IPS-11a (cell line): ENCODE results near the gene ARHGAP26.
"Not testable (repeated sequence)": the region's sequence is repeated elsewhere in the genome, so short reads cannot be mapped to it uniquely, and the experiment has no call there.

ENCODE experiments used
- H3K4me3 ChIP-seq: one replicate; pipeline ENCODE4 v1.5.1; 2013; ENCODE audit warnings: low read depth, low read length, control low read depth

Gene ARHGAP26

DNA sequence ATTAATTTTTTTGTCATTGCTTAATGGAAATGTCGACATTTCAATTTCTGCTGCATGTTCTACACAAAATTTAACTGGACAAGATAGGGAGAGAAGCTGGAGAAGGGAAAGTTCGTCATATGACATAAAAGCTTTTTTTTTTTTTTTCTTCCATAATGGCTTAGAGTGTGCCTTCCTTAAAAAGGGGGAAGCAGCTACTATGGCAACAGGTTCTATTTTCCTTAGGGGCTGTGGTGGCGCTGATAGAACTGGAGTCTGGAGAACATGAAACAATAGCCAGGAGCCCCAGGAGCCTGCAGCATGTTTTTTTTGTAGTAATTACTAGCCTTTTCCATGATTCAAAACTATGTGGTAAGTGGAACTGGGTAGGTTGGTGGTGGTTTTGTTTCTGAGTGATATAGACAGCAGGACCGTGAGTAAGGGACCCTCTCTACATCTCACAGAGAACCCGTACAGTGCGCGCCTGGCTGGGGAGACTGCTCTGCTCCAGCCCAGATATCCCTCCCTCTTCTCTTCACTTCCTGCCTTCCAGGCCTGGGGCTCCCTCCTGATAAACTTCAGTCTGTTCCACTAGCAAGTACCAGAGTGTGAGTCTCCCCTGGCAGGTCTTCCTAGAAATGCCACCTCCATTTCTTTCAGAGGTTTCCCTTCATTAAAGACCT, 331.7 kb downstream of the ARHGAP26 start:
- no peak overlapping the region for H3K4me3 ChIP-seq

DNA sequence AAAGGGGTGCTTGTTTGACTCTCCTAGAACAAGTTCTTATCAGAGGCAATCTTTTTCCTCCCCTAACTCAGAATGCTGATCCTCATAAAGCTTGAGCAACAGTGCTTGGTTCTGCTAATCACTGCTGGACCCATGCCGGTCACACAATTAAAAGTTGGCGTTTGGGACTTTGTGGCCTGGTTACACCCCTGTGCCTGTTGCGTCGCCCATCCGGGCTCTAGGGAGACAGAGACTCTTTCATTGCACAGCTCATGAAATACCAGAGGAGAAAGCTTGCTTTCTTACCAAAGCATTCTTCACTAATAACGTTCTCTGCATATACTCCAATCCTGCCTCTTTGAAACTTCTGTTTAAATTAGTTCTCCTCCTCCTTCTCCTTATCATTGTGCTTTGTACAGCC, 332.2 kb downstream of the ARHGAP26 start:
- no peak overlapping the region for H3K4me3 ChIP-seq

DNA sequence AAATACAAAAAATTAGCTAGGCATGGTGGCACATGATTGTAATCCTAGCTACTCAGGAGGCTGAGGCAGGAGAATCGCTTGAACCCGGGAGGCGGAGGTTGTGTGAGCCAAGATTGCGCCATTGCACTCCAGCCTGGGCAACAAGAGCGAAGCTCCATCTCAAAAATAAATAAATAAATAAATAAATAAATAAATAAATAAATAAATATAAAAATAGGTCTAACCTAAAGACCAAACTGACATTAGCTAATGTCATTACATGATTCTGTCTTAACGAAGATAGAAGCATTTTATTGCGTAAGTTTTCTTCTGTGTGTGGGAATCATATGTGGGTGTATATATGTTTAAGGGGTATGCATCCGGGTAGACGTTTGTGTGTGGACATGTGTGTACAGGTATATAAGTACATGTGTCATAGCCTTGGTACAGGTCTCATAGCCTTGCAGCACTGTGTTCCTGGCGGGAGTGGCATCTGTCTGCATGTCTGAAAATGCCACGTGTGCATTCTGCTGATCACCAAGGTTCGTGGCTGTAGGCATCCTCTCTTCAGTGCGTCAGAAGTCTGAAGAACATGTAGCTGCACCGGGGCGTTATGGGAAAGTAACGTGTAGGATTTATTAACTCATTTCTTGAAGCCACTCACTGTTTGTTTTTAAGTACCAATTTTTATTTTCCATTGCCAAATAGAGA, 335.2 kb downstream of the ARHGAP26 start:
- no peak overlapping the region for H3K4me3 ChIP-seq

DNA sequence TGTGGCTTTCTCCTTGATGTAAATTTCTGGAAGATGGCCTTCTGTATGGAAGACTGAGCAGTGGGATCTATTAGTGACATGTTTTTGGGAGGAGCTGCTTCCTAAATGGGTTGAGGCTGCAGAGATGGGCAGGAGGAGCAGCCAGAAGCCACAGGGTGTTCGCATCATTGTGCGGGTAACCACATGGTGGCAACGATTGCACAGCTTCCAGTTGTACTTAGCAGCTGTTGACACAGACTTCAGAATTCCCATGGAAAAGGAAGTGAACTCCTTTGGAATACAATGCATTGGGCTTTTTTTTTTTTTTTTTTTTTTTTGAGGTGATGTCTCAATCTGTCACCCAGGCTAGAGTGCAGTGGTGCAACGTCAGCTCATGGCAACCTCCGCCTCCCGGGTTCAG, 336.0 kb downstream of the ARHGAP26 start:
- H3K4me3 ChIP-seq, result no peak overlapping the region

DNA sequence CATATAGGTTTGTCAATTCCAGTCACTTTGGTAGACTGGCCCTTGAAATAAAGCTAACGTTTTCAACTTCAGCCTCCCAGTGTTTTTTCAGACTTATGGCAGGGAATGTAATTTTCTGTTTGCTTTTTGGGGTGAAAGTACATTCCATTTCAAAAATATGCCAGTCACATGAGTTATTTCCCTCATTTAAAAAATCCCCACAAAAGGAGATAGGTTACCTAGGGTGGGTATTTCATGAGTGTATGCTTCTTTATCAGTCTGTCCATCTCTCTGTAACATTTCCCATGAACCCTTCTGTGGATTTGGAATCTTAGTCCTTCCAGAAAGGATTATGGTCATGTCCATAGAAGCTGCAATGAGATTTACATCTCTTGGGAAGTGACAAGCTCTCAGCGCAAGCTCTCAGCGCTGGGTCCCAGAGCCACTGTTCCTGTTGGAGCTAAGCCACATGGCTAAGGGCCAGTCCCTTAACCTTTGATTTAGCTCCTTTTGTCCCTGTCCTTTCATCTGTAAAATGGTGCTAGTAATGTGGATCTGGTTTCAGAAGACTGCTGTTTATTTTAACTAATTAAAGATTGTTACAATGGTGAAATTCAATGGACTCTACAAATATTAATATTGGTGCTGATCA, 338.4 kb downstream of the ARHGAP26 start:
- H3K4me3 ChIP-seq, result no peak overlapping the region

DNA sequence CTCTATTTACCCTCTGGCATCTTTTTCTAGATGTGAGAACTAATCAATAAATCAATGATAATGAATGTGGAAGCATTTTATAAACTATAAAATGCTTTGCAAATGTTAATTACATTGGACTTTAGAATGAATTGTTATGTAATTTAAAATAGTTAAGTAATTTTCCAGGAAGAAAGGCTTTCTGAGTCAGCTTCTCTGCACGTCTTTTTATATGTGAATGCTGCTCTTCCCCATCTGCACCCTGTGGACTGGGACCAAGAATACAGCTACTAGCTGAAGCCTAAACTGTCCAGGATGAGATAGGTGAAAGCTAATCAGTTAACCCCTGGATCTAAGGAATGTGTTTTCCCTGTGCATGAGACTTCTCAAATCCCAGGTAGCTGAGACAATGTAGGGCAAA, 340.4 kb downstream of the ARHGAP26 start:
- H3K4me3 ChIP-seq, result no peak overlapping the region

DNA sequence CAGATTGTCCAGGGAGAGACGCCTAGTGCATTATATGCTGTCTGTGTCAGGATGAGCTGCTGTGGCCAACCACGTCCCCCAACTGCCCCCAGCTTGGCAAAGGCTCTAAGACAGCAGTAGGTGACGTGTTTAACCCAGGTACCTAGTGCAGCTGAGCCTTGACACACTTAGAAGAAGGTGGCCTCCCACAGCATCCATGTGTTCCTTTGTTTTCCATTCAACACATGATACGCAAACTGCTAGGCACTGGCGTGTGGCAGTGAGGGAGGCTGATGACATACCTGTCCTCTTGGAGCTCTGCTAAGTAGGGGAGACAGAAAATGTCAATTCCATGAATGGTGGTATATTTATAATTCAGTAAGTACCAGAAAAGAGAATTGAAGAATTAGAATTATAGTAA, 341.6 kb downstream of the ARHGAP26 start:
- no peak overlapping the region for H3K4me3 ChIP-seq

DNA sequence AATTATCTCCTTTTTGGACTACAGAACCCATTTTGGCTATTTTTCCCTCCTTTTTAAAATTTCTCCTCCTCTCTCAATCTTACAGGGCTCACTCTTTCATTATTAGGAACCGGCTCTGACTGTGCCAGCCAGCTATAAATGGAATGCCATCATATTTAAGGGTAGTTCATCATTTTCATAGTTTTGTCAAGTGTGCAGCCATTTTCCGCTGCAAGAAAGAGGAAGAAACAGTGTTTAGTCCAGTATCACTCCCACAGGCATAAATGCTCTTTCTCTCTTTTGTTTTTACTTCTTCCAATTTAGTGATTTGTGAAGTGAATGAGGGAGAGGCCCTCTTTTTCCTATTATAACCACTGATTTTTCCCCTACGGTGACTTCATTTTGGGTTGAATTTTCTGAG, 343.3 kb downstream of the ARHGAP26 start:
- H3K4me3 ChIP-seq, result no peak overlapping the region

DNA sequence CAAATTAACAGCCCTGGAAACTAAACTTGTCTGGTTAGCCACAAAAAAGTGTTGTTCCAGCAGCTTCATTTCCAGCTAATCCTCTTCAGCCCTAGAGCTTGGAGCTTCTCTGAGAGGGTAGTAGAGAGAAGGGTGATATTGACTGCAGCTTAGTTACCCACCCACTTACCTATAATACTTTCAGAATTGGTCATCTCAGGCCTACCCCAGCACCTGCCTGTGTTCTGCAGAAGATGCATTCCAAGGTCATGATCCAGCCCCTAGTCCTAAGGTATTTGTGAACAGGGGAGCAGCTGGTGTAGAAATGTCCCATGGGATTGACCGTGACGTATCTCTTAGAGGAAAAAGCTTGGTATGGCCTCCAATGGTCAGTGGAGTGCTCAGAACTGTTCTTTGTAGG, 344.3 kb downstream of the ARHGAP26 start:
- no peak overlapping the region for H3K4me3 ChIP-seq

DNA sequence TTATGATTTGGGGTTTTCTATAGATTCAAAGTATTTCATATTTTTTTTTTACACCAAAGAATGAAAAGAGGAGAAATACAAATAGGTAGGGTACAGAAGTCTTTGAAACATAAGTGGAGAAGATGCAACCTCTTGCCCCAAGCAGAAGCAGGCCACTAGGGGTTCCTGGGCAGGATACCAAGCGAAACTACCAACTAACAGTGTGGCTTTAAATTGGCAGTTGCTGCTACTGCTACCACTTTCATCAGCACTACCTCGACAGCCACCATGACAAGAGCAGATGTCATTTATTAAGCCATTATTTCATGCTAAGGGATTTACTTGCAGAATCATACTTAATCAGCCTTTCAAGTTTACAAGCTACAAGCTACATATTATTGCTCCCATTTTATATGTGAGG, 345.2 kb downstream of the ARHGAP26 start:
- H3K4me3 ChIP-seq, result no peak overlapping the region

DNA sequence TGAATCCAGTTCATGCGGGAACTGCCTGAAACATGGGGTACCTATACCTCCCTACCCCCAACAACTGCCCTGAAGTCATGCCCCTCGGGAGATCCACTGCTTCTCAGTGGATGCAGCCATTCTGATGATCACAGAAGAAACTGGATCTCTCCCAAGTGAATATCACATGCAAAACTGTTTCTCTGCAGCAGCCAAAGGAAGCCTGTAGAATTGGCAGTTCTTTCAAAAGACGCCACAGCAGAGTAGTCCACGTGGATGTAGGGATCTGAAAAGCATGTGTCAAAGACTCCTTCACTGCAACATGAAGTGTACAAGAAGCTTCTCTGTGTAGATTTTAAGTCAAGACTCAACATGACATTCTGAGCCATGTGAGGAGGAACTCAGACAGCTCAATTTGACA, 346.6 kb downstream of the ARHGAP26 start:
- H3K4me3 ChIP-seq, result no peak overlapping the region

DNA sequence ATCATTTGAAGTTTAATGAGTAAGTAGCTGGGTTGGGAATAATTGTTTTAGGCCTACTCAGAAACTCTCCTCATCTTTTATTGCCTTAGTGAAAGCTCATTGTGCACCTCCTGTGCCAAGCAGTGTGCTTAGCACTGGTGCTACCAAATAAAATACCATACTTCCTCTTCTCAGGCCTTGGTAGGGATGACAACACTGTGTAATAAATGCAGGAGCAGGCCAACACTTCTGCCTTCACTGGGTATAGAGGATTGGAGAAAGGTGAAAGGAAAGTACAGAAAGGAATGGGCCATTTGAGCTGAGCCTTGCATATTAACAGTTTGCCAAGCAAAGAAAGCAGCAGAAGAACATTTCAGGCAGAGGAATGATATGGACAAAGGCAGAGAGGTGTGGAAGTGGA, 347.6 kb downstream of the ARHGAP26 start:
- no peak overlapping the region for H3K4me3 ChIP-seq

DNA sequence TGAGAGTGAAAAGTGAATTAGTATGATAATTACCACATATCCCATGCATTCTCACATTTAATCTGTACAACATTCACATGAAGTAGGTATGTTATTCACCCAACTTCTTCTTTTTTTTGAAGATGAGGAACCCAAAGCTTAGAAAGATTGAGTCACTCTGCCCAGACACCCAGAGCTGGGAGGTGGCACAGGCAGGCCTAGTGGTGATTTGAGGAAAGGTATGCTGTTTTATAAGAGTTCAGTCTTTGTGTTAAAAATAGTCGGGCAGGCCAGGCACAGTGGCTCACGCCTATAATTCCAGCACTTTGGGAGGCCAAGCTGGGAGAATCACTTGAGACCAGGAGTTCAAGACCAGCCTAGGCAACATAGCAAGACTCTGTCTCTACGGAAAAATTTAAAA, 348.0 kb downstream of the ARHGAP26 start:
- no peak overlapping the region for H3K4me3 ChIP-seq

DNA sequence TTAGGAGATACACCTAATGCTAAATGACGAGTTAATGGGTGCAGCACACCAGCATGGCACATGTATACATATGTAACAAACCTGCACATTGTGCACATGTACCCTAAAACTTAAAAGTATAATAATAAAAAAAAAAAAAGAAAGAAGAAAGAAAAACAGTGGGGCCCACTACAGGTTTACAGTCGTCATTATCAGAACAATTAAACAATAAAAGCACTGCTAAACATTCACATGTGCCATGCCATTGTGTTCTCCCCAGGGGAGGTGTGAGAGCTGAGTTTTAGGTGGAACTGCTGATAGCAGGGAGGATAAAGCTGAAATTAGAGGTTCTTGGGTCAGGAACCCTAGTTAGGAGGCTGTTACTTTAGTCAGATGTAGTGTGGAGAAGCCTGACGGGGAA, 348.6 kb downstream of the ARHGAP26 start:
- H3K4me3 ChIP-seq, result not testable (repeated sequence)

DNA sequence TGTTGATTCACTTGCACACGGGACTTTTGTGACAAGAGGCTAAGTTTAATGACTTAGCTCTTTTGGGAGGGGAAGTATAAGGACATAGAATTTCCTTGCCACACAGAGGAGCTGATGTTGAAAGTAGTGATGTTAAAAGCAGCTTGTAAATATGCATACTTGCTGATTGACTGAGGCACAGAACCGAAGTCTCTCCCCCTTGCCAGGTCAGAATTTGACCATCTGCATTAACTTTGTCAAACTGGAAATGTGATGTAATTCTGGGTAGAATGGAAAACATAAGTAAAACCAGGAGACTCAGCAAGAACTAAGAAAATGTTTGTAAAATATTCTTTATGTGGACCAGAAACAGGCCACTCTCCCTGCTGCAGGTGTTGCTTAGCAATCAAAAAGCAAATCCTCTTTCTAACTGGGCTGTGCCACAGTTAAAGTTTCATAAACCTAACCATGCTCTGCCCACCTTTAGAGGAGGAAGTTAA, 349.2 kb downstream of the ARHGAP26 start:
- H3K4me3 ChIP-seq, result no peak overlapping the region

DNA sequence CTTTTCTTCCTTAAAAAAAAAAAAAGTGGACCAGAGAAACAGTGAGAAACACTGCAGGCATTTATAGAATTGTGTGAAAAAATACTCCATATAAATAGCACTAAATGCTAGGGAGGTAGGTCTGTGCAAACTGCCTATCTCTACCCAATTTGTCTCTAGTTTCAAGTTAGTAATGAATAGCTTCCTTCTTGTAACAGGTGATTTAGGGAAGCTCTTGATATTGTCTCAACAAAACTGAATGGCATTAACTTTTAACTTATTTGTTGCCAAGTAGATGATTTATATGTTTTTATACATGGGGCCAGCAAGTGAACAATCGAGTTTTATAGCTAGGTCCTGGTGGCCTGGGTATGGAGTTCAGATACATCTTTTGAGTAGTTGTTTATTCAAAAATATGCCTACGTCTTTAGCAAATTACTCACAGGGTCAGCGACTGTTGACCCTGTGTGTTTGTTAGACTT, 349.7 kb downstream of the ARHGAP26 start:
- H3K4me3 ChIP-seq, result no peak overlapping the region

DNA sequence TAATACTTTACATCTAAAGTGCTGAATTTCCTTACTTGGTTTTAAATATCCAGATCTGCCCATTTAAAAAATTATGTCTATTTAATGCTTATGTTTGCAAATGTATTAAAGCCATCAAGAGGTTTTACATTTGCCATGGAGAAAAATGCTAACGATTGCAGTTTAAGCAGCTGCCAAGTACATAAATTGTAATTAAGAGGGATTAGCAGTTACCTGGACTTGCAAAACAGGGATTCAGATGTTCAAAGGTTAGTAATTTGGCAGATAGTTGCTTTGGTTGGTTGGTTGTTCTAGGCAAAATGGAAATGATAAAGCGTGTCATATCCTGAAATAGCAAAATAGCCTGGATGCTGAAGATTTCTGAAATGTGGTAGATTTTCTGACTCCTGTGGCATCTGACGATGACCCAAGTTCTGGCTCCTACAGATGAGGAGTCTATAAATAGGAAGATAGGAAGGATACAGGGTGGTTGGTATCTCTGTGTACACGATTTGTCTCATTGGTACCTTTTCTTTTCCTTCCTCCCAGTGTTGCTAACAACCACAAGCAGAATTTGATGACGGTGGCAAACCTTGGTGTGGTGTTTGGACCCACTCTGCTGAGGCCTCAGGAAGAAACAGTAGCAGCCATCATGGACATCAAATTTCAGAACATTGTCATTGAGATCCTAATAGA, 350.4 kb downstream of the ARHGAP26 start:
- H3K4me3 ChIP-seq, result no peak overlapping the region

DNA sequence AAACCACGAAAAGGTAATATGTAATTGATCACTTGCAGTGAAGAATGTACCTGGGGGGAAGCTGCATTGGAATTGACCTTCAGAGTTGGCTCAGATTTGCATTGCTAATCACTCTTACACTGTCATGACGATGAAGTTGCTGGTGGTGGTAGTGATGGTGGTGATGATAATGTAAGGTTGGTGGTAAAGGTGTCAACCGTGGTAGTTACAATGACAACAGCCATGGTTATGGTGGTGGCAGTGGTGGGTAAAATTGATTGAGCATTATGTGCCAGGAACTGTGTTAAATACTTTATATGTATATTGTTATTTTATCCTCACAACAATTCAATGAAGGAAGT, 350.9 kb downstream of the ARHGAP26 start:
- no peak overlapping the region for H3K4me3 ChIP-seq

DNA sequence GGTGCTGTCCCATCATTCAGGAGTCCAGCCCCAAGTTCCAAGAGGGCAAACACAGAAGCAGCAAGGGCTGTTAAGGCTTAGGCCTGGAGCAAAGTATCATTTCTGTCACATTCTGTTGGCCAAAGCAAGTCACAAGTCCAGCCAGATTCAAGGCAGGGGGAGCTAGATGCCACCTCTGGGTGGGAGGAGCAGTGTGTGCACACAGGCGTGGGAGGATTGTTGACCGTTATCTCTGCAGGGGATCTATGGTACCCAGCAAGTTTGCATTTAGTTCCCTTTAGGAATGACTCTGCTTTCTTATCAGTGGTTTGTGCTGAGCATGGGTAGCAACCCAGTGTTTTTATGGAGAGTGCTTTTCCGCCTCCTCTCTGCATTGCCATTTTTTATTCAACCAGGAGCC, 354.4 kb downstream of the ARHGAP26 start:
- no peak overlapping the region for H3K4me3 ChIP-seq

DNA sequence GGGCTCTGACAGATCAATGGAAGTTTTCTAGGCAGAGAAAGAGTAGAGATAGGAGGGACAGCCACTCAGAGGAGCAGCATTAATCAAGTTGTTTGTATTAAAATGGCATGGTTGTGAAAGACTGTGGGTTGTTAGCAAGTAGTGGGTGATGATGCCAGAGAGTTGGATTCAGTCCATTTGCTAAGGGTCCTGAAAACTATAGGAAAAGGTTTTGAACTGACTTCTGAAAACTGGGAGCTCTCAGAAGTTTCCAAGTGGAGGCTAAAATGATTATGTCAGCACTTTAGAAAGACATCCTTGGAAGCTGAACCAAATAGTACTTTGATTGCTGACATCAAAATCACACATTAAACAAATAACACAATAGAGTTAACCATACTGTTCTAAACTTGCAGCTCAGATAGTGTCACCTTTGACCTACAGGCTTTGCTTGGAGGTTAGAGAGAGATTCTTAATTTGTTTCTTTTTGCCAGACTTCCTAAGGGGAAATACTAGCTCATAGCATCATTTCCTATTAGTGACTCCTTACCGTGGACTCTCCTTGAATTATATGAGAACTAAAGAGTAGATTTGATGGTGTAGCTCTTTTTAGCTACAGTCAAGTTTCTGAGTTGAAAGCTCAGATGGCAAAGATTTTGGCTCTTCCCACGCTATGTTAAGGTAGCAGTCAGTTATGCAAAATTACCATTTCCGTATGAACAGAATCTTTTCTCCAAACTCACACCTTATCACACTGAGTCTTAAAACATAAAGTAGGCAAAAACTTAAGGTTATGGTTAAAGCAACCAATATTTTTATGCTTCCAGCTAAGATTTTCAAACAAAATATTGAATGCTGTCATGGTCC, 356.2 kb downstream of the ARHGAP26 start:
- no peak overlapping the region for H3K4me3 ChIP-seq
